Measurements from ENCODE around the gene GSPT1. TPM values are rescaled to one million over a fixed set of nuclear protein-coding genes. Genes with fewer than 3 reads are reported as not detected.

GSPT1 gene
- total and polyA plus RNA-seq, 4 donors = 60.4 to 98.3 (median 80.3) TPM

DNA sequence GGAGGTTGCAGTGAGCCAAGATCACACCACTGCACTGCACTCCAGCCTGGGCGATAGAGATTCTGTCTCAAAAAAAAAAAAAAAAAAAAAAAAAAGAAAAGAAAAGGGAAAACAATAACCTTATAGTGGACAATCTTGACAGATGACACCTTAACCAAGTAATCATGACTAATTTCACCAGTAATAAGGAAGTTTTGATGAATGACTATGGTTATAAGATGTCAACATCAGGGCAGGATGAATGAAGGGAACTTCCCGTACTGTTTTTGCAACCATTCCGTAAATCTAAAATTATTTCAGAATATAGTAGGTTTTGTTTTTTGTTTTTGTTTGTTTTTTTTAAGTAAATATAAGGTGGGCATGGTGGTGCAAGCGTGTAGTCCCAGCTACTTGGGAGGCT lies 23.0 kb downstream of the GSPT1 start:
- H3K4me3 ChIP-seq (ENCODE audit: low read depth, low read length) = no peak overlapping the region
- WGBS (ENCODE audit: insufficient coverage) = no CpG with 5 or more reads among the region's 4 CpGs
- H3K27me3 ChIP-seq (ENCODE audit: control insufficient read depth, insufficient read depth, low read length) = no peaks in the 10 kb centered on the region
- no peak for DNase-seq (ENCODE audit: low read depth in 4 of 6, low spot score in 6 of 6)
- no peaks in the 10 kb centered on the region for H3K4me1 ChIP-seq (ENCODE audit: control insufficient read depth, insufficient read depth, low read length)
- no peaks in the 10 kb centered on the region for H3K9me3 ChIP-seq (ENCODE audit: control insufficient read depth, insufficient read depth, low read length)
- peaks cover 49% of the 10 kb centered on the region for H3K36me3 ChIP-seq (ENCODE audit: control insufficient read depth, insufficient read depth, low read length)
- no peak overlapping the region for H3K27ac ChIP-seq (ENCODE audit: low read depth, low read length)

- WGBS (ENCODE audit: insufficient coverage) = no CpG with 5 or more reads among the region's 5 CpGs
- H3K36me3 ChIP-seq (ENCODE audit: control insufficient read depth, insufficient read depth, low read length) = peaks cover 54% of the 10 kb centered on the region
- H3K4me1 ChIP-seq (ENCODE audit: control insufficient read depth, insufficient read depth, low read length) = no peaks in the 10 kb centered on the region
Observed at GRCh38 chr16:11890231-11890965, 25.4 kb downstream of the GSPT1 start.

GRCh38 chr16:11886881-11887280 lies 28.9 kb downstream of the GSPT1 start:
- Histone ChIP-seq H3K4me3 (ENCODE audit: low read depth, low read length) (no peak overlapping the region), H3K4me1 (ENCODE audit: control insufficient read depth, insufficient read depth, low read length) (no peaks in the 10 kb centered on the region), H3K27ac (ENCODE audit: low read depth, low read length) (no peak overlapping the region), H3K27me3 (ENCODE audit: control insufficient read depth, insufficient read depth, low read length) (no peaks in the 10 kb centered on the region), H3K9me3 (ENCODE audit: control insufficient read depth, insufficient read depth, low read length) (no peaks in the 10 kb centered on the region), H3K36me3 (ENCODE audit: control insufficient read depth, insufficient read depth, low read length) (peaks cover 50% of the 10 kb centered on the region)
- 71% methylated on average over 1 of the region's 6 CpGs for WGBS (ENCODE audit: insufficient coverage)
- no peak for DNase-seq (ENCODE audit: low read depth in 4 of 6, low spot score in 6 of 6)

More at GRCh38 chr16:11890231-11890965, 25.4 kb downstream of the GSPT1 start:
- Histone ChIP-seq H3K27ac (ENCODE audit: low read depth, low read length) (no peak overlapping the region), H3K27me3 (ENCODE audit: control insufficient read depth, insufficient read depth, low read length) (no peaks in the 10 kb centered on the region), H3K4me3 (ENCODE audit: low read depth, low read length) (no peak overlapping the region), H3K9me3 (ENCODE audit: control insufficient read depth, insufficient read depth, low read length) (no peaks in the 10 kb centered on the region)
- DNase-seq (ENCODE audit: low read depth in 4 of 6, low spot score in 6 of 6) = no peak

GRCh38 chr16:11884035-11884434 lies 31.7 kb downstream of the GSPT1 start:
- H3K9me3 ChIP-seq (ENCODE audit: control insufficient read depth, insufficient read depth, low read length) = no peaks in the 10 kb centered on the region
- no peaks in the 10 kb centered on the region for H3K27me3 ChIP-seq (ENCODE audit: control insufficient read depth, insufficient read depth, low read length)
- DNase-seq (ENCODE audit: low read depth in 4 of 6, low spot score in 6 of 6) = no peak
- no peaks in the 10 kb centered on the region for H3K4me1 ChIP-seq (ENCODE audit: control insufficient read depth, insufficient read depth, low read length)
- H3K36me3 ChIP-seq (ENCODE audit: control insufficient read depth, insufficient read depth, low read length) = peaks cover 55% of the 10 kb centered on the region
- H3K4me3 ChIP-seq (ENCODE audit: low read depth, low read length) = no peak overlapping the region
- WGBS (ENCODE audit: insufficient coverage) = no CpG with 5 or more reads among the region's 5 CpGs
- H3K27ac ChIP-seq (ENCODE audit: low read depth, low read length) = no peak overlapping the region

GRCh38 chr16:11880007-11880406 lies 35.7 kb downstream of the GSPT1 start:
- H3K36me3 ChIP-seq (ENCODE audit: control insufficient read depth, insufficient read depth, low read length) = peaks cover 51% of the 10 kb centered on the region
- no CpG with 5 or more reads among the region's 5 CpGs for WGBS (ENCODE audit: insufficient coverage)

DNA sequence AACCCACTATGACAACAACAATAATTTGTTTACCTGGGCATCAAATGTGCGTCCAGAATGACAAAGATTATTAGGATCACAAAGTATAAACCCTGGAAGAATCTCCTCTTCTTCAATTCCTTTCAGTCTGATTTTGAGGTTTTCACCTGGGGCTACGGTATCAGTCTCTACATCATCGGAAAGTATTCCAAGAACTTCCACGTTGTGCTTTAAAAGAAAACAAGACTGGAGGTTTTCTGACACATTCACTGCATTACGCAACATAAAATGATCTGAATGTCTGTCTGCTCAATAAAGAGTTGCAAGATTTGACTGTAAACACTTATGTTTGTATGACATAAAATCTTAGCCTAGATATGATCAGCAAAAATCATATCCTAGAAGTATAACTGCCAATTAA lies 38.4 kb downstream of the GSPT1 start:
- Histone ChIP-seq H3K9me3 (ENCODE audit: control insufficient read depth, insufficient read depth, low read length) (no peaks in the 10 kb centered on the region), H3K36me3 (ENCODE audit: control insufficient read depth, insufficient read depth, low read length) (peaks cover 47% of the 10 kb centered on the region), H3K4me1 (ENCODE audit: control insufficient read depth, insufficient read depth, low read length) (no peaks in the 10 kb centered on the region), H3K4me3 (ENCODE audit: low read depth, low read length) (no peak overlapping the region), H3K27me3 (ENCODE audit: control insufficient read depth, insufficient read depth, low read length) (no peaks in the 10 kb centered on the region), H3K27ac (ENCODE audit: low read depth, low read length) (no peak overlapping the region)
- WGBS (ENCODE audit: insufficient coverage) = 100% methylated on average over 4 of the region's 5 CpGs
- DNase-seq (ENCODE audit: low read depth in 4 of 6, low spot score in 6 of 6) = no peak

More at GRCh38 chr16:11880007-11880406, 35.7 kb downstream of the GSPT1 start:
- H3K27me3 ChIP-seq (ENCODE audit: control insufficient read depth, insufficient read depth, low read length) = no peaks in the 10 kb centered on the region
- DNase-seq (ENCODE audit: low read depth in 4 of 6, low spot score in 6 of 6) = no peak
- H3K4me1 ChIP-seq (ENCODE audit: control insufficient read depth, insufficient read depth, low read length) = no peaks in the 10 kb centered on the region
- H3K27ac ChIP-seq (ENCODE audit: low read depth, low read length) = no peak overlapping the region
- H3K9me3 ChIP-seq (ENCODE audit: control insufficient read depth, insufficient read depth, low read length) = no peaks in the 10 kb centered on the region
- no peak overlapping the region for H3K4me3 ChIP-seq (ENCODE audit: low read depth, low read length)

- H3K9me3 ChIP-seq (ENCODE audit: control insufficient read depth, insufficient read depth, low read length) = no peaks in the 10 kb centered on the region
- WGBS (ENCODE audit: insufficient coverage) = 97% methylated on average over 11 of the region's 12 CpGs
- no peak overlapping the region for H3K27ac ChIP-seq (ENCODE audit: low read depth, low read length)
- H3K36me3 ChIP-seq (ENCODE audit: control insufficient read depth, insufficient read depth, low read length) = peaks cover 39% of the 10 kb centered on the region
- H3K27me3 ChIP-seq (ENCODE audit: control insufficient read depth, insufficient read depth, low read length) = no peaks in the 10 kb centered on the region
- no peak for DNase-seq (ENCODE audit: low read depth in 4 of 6, low spot score in 6 of 6)
- no peak overlapping the region for H3K4me3 ChIP-seq (ENCODE audit: low read depth, low read length)
- no peaks in the 10 kb centered on the region for H3K4me1 ChIP-seq (ENCODE audit: control insufficient read depth, insufficient read depth, low read length)
Observed at GRCh38 chr16:11876306-11876705, 39.5 kb downstream of the GSPT1 start.

DNA sequence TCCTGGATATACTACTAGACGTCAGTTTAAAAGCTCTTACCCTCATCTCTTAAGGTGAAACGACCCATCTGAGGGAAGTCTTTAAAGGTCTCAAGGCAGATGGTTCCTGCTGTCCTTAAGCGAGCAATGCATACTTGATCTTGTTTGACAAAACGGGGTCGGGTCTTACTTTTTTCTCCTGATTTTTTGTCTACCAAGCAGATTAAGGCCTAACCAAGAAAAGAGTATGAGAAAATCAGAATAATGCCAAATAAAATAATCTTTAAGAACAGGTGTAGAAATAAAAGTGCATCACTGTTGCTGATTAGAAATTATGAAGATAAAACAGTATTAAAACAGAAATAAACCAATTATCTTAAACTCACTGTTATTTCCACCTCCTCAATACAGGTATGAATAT lies 40.0 kb downstream of the GSPT1 start:
- Histone ChIP-seq H3K27me3 (ENCODE audit: control insufficient read depth, insufficient read depth, low read length) (no peaks in the 10 kb centered on the region), H3K27ac (ENCODE audit: low read depth, low read length) (no peak overlapping the region), H3K4me3 (ENCODE audit: low read depth, low read length) (no peak overlapping the region), H3K36me3 (ENCODE audit: control insufficient read depth, insufficient read depth, low read length) (peaks cover 36% of the 10 kb centered on the region), H3K4me1 (ENCODE audit: control insufficient read depth, insufficient read depth, low read length) (no peaks in the 10 kb centered on the region), H3K9me3 (ENCODE audit: control insufficient read depth, insufficient read depth, low read length) (no peaks in the 10 kb centered on the region)
- no peak for DNase-seq (ENCODE audit: low read depth in 4 of 6, low spot score in 6 of 6)
- no CpG with 5 or more reads among the region's 5 CpGs for WGBS (ENCODE audit: insufficient coverage)

DNA sequence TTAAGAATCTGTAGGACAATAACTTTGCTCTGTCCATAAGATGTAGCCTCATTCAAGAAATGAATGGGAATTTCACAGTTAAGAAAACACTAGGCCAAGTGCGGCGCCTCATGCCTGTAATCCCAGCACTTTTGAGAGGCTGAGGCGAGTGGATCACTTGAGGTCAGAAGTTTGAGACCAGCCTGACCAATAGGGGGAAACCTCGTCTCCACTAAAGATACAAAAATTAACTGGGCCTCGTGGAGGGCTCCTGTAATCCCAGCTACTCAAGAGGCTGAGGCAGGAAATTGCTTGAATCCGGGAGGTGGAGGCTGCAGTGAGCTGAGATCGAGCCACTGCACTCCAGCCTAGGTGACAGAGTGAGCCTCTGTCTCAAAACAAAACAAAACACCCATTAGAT lies 44.6 kb downstream of the GSPT1 start:
- Histone ChIP-seq H3K27me3 (ENCODE audit: control insufficient read depth, insufficient read depth, low read length) (no peaks in the 10 kb centered on the region), H3K36me3 (ENCODE audit: control insufficient read depth, insufficient read depth, low read length) (peaks cover 14% of the 10 kb centered on the region), H3K4me1 (ENCODE audit: control insufficient read depth, insufficient read depth, low read length) (no peaks in the 10 kb centered on the region), H3K9me3 (ENCODE audit: control insufficient read depth, insufficient read depth, low read length) (no peaks in the 10 kb centered on the region), H3K27ac (ENCODE audit: low read depth, low read length) (no peak overlapping the region), H3K4me3 (ENCODE audit: low read depth, low read length) (no peak overlapping the region)
- DNase-seq (ENCODE audit: low read depth in 4 of 6, low spot score in 6 of 6) = no peak
- WGBS (ENCODE audit: insufficient coverage) = no CpG with 5 or more reads among the region's 7 CpGs

- H3K27me3 ChIP-seq (ENCODE audit: control insufficient read depth, insufficient read depth, low read length) = no peaks in the 10 kb centered on the region
- no peaks in the 10 kb centered on the region for H3K9me3 ChIP-seq (ENCODE audit: control insufficient read depth, insufficient read depth, low read length)
- H3K4me1 ChIP-seq (ENCODE audit: control insufficient read depth, insufficient read depth, low read length) = no peaks in the 10 kb centered on the region
- 50% methylated on average over 1 of the region's 3 CpGs for WGBS (ENCODE audit: insufficient coverage)
- no peak for DNase-seq (ENCODE audit: low read depth in 4 of 6, low spot score in 6 of 6)
- H3K27ac ChIP-seq (ENCODE audit: low read depth, low read length) = no peak overlapping the region
- peaks cover 12% of the 10 kb centered on the region for H3K36me3 ChIP-seq (ENCODE audit: control insufficient read depth, insufficient read depth, low read length)
- no peak overlapping the region for H3K4me3 ChIP-seq (ENCODE audit: low read depth, low read length)
Observed at GRCh38 chr16:11870399-11870798, 45.4 kb downstream of the GSPT1 start.
